ENCODE measurements around the gene KLK11.

KLK11 gene

GRCh38 chr19:51027873-51028272 lies 1.5 kb upstream of the KLK11 start:
- 90% methylated on average over 5 of the region's 5 CpGs for WGBS
- H3K9ac ChIP-seq (ENCODE audit: low read depth, low read length): no peak overlapping the region
- no peak overlapping the region for H3K27ac ChIP-seq (ENCODE audit: low read depth, low read length)
- no peak overlapping the region for H3K4me3 ChIP-seq (ENCODE audit: low read length)
- no peaks in the 10 kb centered on the region for H3K27me3 ChIP-seq (ENCODE audit: insufficient read depth, low read length)
- H3K4me1 ChIP-seq (ENCODE audit: insufficient read depth, low read length): peaks cover 8% of the 10 kb centered on the region
- no peaks in the 10 kb centered on the region for H3K9me3 ChIP-seq (ENCODE audit: insufficient read depth, low read depth, low read length)
- no peaks in the 10 kb centered on the region for H3K36me3 ChIP-seq (ENCODE audit: insufficient read depth, low read length)

- Histone ChIP-seq H3K36me3 (ENCODE audit: insufficient read depth, low read length) (no peaks in the 10 kb centered on the region), H3K27me3 (ENCODE audit: insufficient read depth, low read length) (no peaks in the 10 kb centered on the region), H3K4me3 (ENCODE audit: low read length) (no peak overlapping the region), H3K4me1 (ENCODE audit: insufficient read depth, low read length) (peaks cover 8% of the 10 kb centered on the region), H3K9ac (ENCODE audit: low read depth, low read length) (no peak overlapping the region), H3K9me3 (ENCODE audit: insufficient read depth, low read depth, low read length) (no peaks in the 10 kb centered on the region), H3K27ac (ENCODE audit: low read depth, low read length) (no peak overlapping the region)
- WGBS: 78% methylated on average over 14 of the region's 14 CpGs
These were observed 850 bp upstream of the KLK11 start for GRCh38 chr19:51027126-51027806.

- no peaks in the 10 kb centered on the region for H3K36me3 ChIP-seq (ENCODE audit: insufficient read depth, low read length)
- 87% methylated on average over 18 of the region's 18 CpGs for WGBS
- no peak overlapping the region for H3K9ac ChIP-seq (ENCODE audit: low read depth, low read length)
- H3K9me3 ChIP-seq (ENCODE audit: insufficient read depth, low read depth, low read length): no peaks in the 10 kb centered on the region
- H3K4me3 ChIP-seq (ENCODE audit: low read length): no peak overlapping the region
- peaks cover 8% of the 10 kb centered on the region for H3K4me1 ChIP-seq (ENCODE audit: insufficient read depth, low read length)
- no peaks in the 10 kb centered on the region for H3K27me3 ChIP-seq (ENCODE audit: insufficient read depth, low read length)
- H3K27ac ChIP-seq (ENCODE audit: low read depth, low read length): no peak overlapping the region
These were observed 435 bp downstream of the KLK11 start for GRCh38 chr19:51025809-51026553.

GRCh38 chr19:51025401-51025800 lies 1.0 kb downstream of the KLK11 start:
- Histone ChIP-seq H3K9me3 (ENCODE audit: insufficient read depth, low read depth, low read length) (no peaks in the 10 kb centered on the region), H3K27me3 (ENCODE audit: insufficient read depth, low read length) (peaks cover under 1% of the 10 kb centered on the region), H3K9ac (ENCODE audit: low read depth, low read length) (no peak overlapping the region), H3K4me1 (ENCODE audit: insufficient read depth, low read length) (peaks cover 8% of the 10 kb centered on the region), H3K27ac (ENCODE audit: low read depth, low read length) (no peak overlapping the region), H3K4me3 (ENCODE audit: low read length) (no peak overlapping the region), H3K36me3 (ENCODE audit: insufficient read depth, low read length) (no peaks in the 10 kb centered on the region)
- WGBS: 75% methylated on average over 5 of the region's 6 CpGs

- WGBS: 78% methylated on average over 5 of the region's 5 CpGs
- Histone ChIP-seq H3K4me1 (ENCODE audit: insufficient read depth, low read length) (peaks cover 8% of the 10 kb centered on the region), H3K9ac (ENCODE audit: low read depth, low read length) (no peak overlapping the region), H3K4me3 (ENCODE audit: low read length) (no peak overlapping the region), H3K36me3 (ENCODE audit: insufficient read depth, low read length) (no peaks in the 10 kb centered on the region), H3K9me3 (ENCODE audit: insufficient read depth, low read depth, low read length) (no peaks in the 10 kb centered on the region), H3K27ac (ENCODE audit: low read depth, low read length) (no peak overlapping the region), H3K27me3 (ENCODE audit: insufficient read depth, low read length) (peaks cover 6% of the 10 kb centered on the region)
These were observed 1.5 kb downstream of the KLK11 start for GRCh38 chr19:51024924-51025323.

GRCh38 chr19:51023946-51024345 lies 2.5 kb downstream of the KLK11 start:
- Histone ChIP-seq H3K27ac (ENCODE audit: low read depth, low read length) (no peak overlapping the region), H3K9ac (ENCODE audit: low read depth, low read length) (no peak overlapping the region), H3K9me3 (ENCODE audit: insufficient read depth, low read depth, low read length) (no peaks in the 10 kb centered on the region), H3K27me3 (ENCODE audit: insufficient read depth, low read length) (peaks cover 15% of the 10 kb centered on the region), H3K36me3 (ENCODE audit: insufficient read depth, low read length) (no peaks in the 10 kb centered on the region), H3K4me1 (ENCODE audit: insufficient read depth, low read length) (peaks cover 8% of the 10 kb centered on the region), H3K4me3 (ENCODE audit: low read length) (no peak overlapping the region)
- 87% methylated on average over 11 of the region's 11 CpGs for WGBS

GRCh38 chr19:51022526-51022925 lies 3.9 kb downstream of the KLK11 start:
- Histone ChIP-seq H3K9me3 (ENCODE audit: insufficient read depth, low read depth, low read length) (no peaks in the 10 kb centered on the region), H3K27ac (ENCODE audit: low read depth, low read length) (no peak overlapping the region), H3K27me3 (ENCODE audit: insufficient read depth, low read length) (peaks cover 30% of the 10 kb centered on the region), H3K36me3 (ENCODE audit: insufficient read depth, low read length) (no peaks in the 10 kb centered on the region), H3K4me3 (ENCODE audit: low read length) (no peak overlapping the region), H3K4me1 (ENCODE audit: insufficient read depth, low read length) (peaks cover 8% of the 10 kb centered on the region), H3K9ac (ENCODE audit: low read depth, low read length) (no peak overlapping the region)
- WGBS: 79% methylated on average over 14 of the region's 14 CpGs

GRCh38 chr19:51020988-51021651 lies 5.3 kb downstream of the KLK11 start:
- WGBS: 47% methylated on average over 7 of the region's 7 CpGs
- peaks cover 41% of the 10 kb centered on the region for H3K27me3 ChIP-seq (ENCODE audit: insufficient read depth, low read length)

GRCh38 chr19:51019544-51019925 lies 6.9 kb downstream of the KLK11 start, which contains the start of gene KLK10:
TSS of gene KLK10 (minus strand) at chr19:51019709. CDS start at chr19:51019130, 579 bp downstream.
- no peaks in the 10 kb centered on the region for H3K4me1 ChIP-seq (ENCODE audit: insufficient read depth, low read length)
- no peaks in the 10 kb centered on the region for H3K36me3 ChIP-seq (ENCODE audit: insufficient read depth, low read length)
- peaks cover 43% of the 10 kb centered on the region for H3K27me3 ChIP-seq (ENCODE audit: insufficient read depth, low read length)
- peak within 1 kb of the TSS; percentile 54 for H3K4me3 ChIP-seq (ENCODE audit: low read length)
- 13% methylated on average over 14 of the region's 14 CpGs for WGBS
- no peak within 1 kb of the TSS for H3K9ac ChIP-seq (ENCODE audit: low read depth, low read length)
- H3K27ac ChIP-seq (ENCODE audit: low read depth, low read length): no peak within 1 kb of the TSS
- no peaks in the 10 kb centered on the region for H3K9me3 ChIP-seq (ENCODE audit: insufficient read depth, low read depth, low read length)

More at GRCh38 chr19:51020988-51021651, 5.3 kb downstream of the KLK11 start:
- H3K36me3 ChIP-seq (ENCODE audit: insufficient read depth, low read length): no peaks in the 10 kb centered on the region
- no peaks in the 10 kb centered on the region for H3K9me3 ChIP-seq (ENCODE audit: insufficient read depth, low read depth, low read length)
- no peak overlapping the region for H3K27ac ChIP-seq (ENCODE audit: low read depth, low read length)
- H3K4me3 ChIP-seq (ENCODE audit: low read length): no peak overlapping the region
- peaks cover 8% of the 10 kb centered on the region for H3K4me1 ChIP-seq (ENCODE audit: insufficient read depth, low read length)
- H3K9ac ChIP-seq (ENCODE audit: low read depth, low read length): no peak overlapping the region

GRCh38 chr19:51018745-51019543 lies 7.5 kb downstream of the KLK11 start:
- H3K36me3 ChIP-seq (ENCODE audit: insufficient read depth, low read length): no peaks in the 10 kb centered on the region
- no peak overlapping the region for H3K9ac ChIP-seq (ENCODE audit: low read depth, low read length)
- WGBS: 2% methylated on average over 58 of the region's 68 CpGs
- no peaks in the 10 kb centered on the region for H3K4me1 ChIP-seq (ENCODE audit: insufficient read depth, low read length)
- H3K9me3 ChIP-seq (ENCODE audit: insufficient read depth, low read depth, low read length): no peaks in the 10 kb centered on the region
- peaks cover 43% of the 10 kb centered on the region for H3K27me3 ChIP-seq (ENCODE audit: insufficient read depth, low read length)
- H3K4me3 ChIP-seq (ENCODE audit: low read length): peak overlapping the region; percentile 54
- no peak overlapping the region for H3K27ac ChIP-seq (ENCODE audit: low read depth, low read length)
